Small intestine (tissue), 7 donors: ENCODE results near the gene DHCR24. TPM values are rescaled to one million over a fixed set of nuclear protein-coding genes. Genes with fewer than 3 reads are reported as not detected.

Experiments
- DNase-seq, 2 donors: peaks; one replicate each; pipeline versions ENCODE4 v3.0.0 to v3.0.0-alpha.2; 2013
- FAIRE-seq: peaks from 2 replicates; lab custom pipeline; 2012; peaks lifted over from hg19 to GRCh38; lab: Jason Lieb, UNC
- H3K27ac ChIP-seq, 3 donors: one replicate each; pipeline ENCODE4 v1.5.1; 2013; ENCODE audit warnings: low read length in 2 of 3, mild to moderate bottlenecking in 2 of 3, control low read depth in 1 of 3, inconsistent platforms in 1 of 3, low read depth in 1 of 3, moderate library complexity in 1 of 3
- H3K27me3 ChIP-seq, 3 donors: one replicate each; pipeline ENCODE4 v1.6.1; 2013; ENCODE audit warnings: low read length in 3 of 3, inconsistent platforms in 1 of 3; ENCODE audit not compliant: control insufficient read depth in 3 of 3, insufficient read depth in 3 of 3
- H3K36me3 ChIP-seq, 3 donors: one replicate each; pipeline ENCODE4 v1.6.1; 2013; ENCODE audit warnings: low read length in 3 of 3, inconsistent platforms in 1 of 3, low read depth in 1 of 3, mild to moderate bottlenecking in 1 of 3, moderate library complexity in 1 of 3; ENCODE audit not compliant: control insufficient read depth in 3 of 3, insufficient read depth in 2 of 3
- H3K4me1 ChIP-seq, 3 donors: one replicate each; pipeline ENCODE4 v1.6.1; 2013; ENCODE audit warnings: low read length in 2 of 3, inconsistent platforms in 1 of 3, low read depth in 1 of 3, mild to moderate bottlenecking in 1 of 3, moderate library complexity in 1 of 3; ENCODE audit not compliant: control insufficient read depth in 3 of 3, insufficient read depth in 2 of 3
- H3K4me3 ChIP-seq, 3 donors: one replicate each; pipeline ENCODE4 v1.5.1; 2013; ENCODE audit warnings: low read length in 3 of 3, control low read depth in 1 of 3, inconsistent platforms in 1 of 3, low read depth in 1 of 3, mild to moderate bottlenecking in 1 of 3, moderate library complexity in 1 of 3
- H3K9me3 ChIP-seq, 2 donors: one replicate each; pipeline ENCODE4 v1.6.1; 2013; ENCODE audit warnings: low read depth in 1 of 2, low read length in 1 of 2; ENCODE audit not compliant: control insufficient read depth in 2 of 2, insufficient read depth in 1 of 2
- WGBS, 3 donors: extraction: QIAGEN DNeasy Blood & Tissue Kit; methylation state at CpG; one replicate each; pipeline ENCODE4 v1.1.7; 2013; 5-methylcytosine and 5-hydroxymethylcytosine counted together
- polyA plus RNA-seq, 4 donors: library from polyadenylated mRNA; stranded (reverse) in 3 of 4; unstranded in 1 of 4; fragments of 200-250 nt in 3 of 4; fragments of 120-200 nt in 1 of 4; gene quantifications; one replicate each; pipeline versions ENCODE4 v1.2.1 to v1.2.3, GENCODE V29; 2013
- donor health status: healthy with polysubstance abuse.
- donor health status: control.
- donor health status: control.
- donor health status: Bipolar disorder and iron deficiency.
- donor health status: healthy.

DHCR24 gene
- polyA plus RNA-seq, 4 donors: 7.0 to 162 (median 30.1) TPM

- H3K27ac ChIP-seq: no peak overlapping the region
- no peaks in the 10 kb centered on the region for H3K9me3 ChIP-seq
- FAIRE-seq: no peak
- no peaks in the 10 kb centered on the region for H3K27me3 ChIP-seq
- WGBS, 3 donors: 93 to 95% (median 95%) methylated on average over 6 of the region's 6 CpGs
- no peaks in the 10 kb centered on the region for H3K4me1 ChIP-seq
- DNase-seq: no peak
- H3K36me3 ChIP-seq: peaks cover 8 to 72% (median 8%) of the 10 kb centered on the region in 3 donors
- no peak overlapping the region for H3K4me3 ChIP-seq
These were observed 37.6 kb downstream of the DHCR24 start for GRCh38 chr1:54849219-54850068.

- Histone ChIP-seq H3K27me3 (no peaks in the 10 kb centered on the region), H3K36me3 (peaks cover 1 to 62% (median 8%) of the 10 kb centered on the region in 3 donors), H3K27ac (no peak overlapping the region), H3K4me3 (no peak overlapping the region), H3K9me3 (no peaks in the 10 kb centered on the region), H3K4me1 (no peaks in the 10 kb centered on the region)
- no peak for DNase-seq
- no peak for FAIRE-seq
- WGBS, 3 donors: 90 to 91% (median 91%) methylated on average over 7 of the region's 7 CpGs
These were observed 38.7 kb downstream of the DHCR24 start for GRCh38 chr1:54848134-54848948.

- WGBS, 3 donors: 58 to 82% (median 78%) methylated on average over 9 of the region's 9 CpGs
- peak in 1 of 2 donors; percentile 32 for DNase-seq
- H3K36me3 ChIP-seq: peaks cover 0 to 55% (median 8%) of the 10 kb centered on the region in 3 donors
These were observed 40.2 kb downstream of the DHCR24 start for GRCh38 chr1:54846716-54847284.

GRCh38 chr1:54846301-54846700, 40.7 kb downstream of the DHCR24 start:
- DNase-seq (no peak), FAIRE-seq (no peak)
- Histone ChIP-seq H3K27me3 (no peaks in the 10 kb centered on the region), H3K36me3 (peaks cover 0 to 52% (median 4%) of the 10 kb centered on the region in 3 donors), H3K27ac (no peak overlapping the region), H3K4me3 (no peak overlapping the region), H3K4me1 (no peaks in the 10 kb centered on the region), H3K9me3 (no peaks in the 10 kb centered on the region)
- whole genome bisulfite sequencing, 3 donors: 96 to 98% (median 97%) methylated on average over 3 of the region's 3 CpGs

More at GRCh38 chr1:54846716-54847284, 40.2 kb downstream of the DHCR24 start:
- Histone ChIP-seq H3K4me1 (no peaks in the 10 kb centered on the region), H3K9me3 (no peaks in the 10 kb centered on the region), H3K27me3 (no peaks in the 10 kb centered on the region), H3K4me3 (no peak overlapping the region), H3K27ac (no peak overlapping the region)
- FAIRE-seq: no peak

- 81 to 87% (median 84%) methylated on average over 5 of the region's 5 CpGs for WGBS, 3 donors
- H3K27me3 ChIP-seq: no peaks in the 10 kb centered on the region
- no peaks in the 10 kb centered on the region for H3K9me3 ChIP-seq
- H3K36me3 ChIP-seq: peaks cover 0 to 49% (median 3%) of the 10 kb centered on the region in 3 donors
- no peak for FAIRE-seq
- H3K27ac ChIP-seq: no peak overlapping the region
- no peaks in the 10 kb centered on the region for H3K4me1 ChIP-seq
- H3K4me3 ChIP-seq: no peak overlapping the region
- no peak for DNase-seq
These were observed 41.2 kb downstream of the DHCR24 start for GRCh38 chr1:54845772-54846171.

- DNase-seq (no peak), FAIRE-seq (no peak)
- Histone ChIP-seq H3K4me3 (no peak overlapping the region), H3K9me3 (no peaks in the 10 kb centered on the region), H3K27me3 (no peaks in the 10 kb centered on the region), H3K27ac (no peak overlapping the region), H3K36me3 (peaks cover 0 to 40% (median 0%) of the 10 kb centered on the region in 3 donors), H3K4me1 (no peaks in the 10 kb centered on the region)
- WGBS, 3 donors: 84 to 94% (median 87%) methylated on average over 3 of the region's 3 CpGs
These were observed 42.4 kb downstream of the DHCR24 start for GRCh38 chr1:54844564-54844963.

GRCh38 chr1:54843449-54843848, 43.5 kb downstream of the DHCR24 start:
- Histone ChIP-seq H3K36me3 (peaks cover 0 to 32% (median 0%) of the 10 kb centered on the region in 3 donors), H3K4me3 (no peak overlapping the region), H3K27ac (no peak overlapping the region), H3K9me3 (no peaks in the 10 kb centered on the region), H3K4me1 (no peaks in the 10 kb centered on the region), H3K27me3 (no peaks in the 10 kb centered on the region)
- WGBS, 3 donors: 87 to 92% (median 90%) methylated on average over 5 of the region's 5 CpGs
- no peak for FAIRE-seq
- DNase-seq: no peak

GRCh38 chr1:54842963-54843362, 44.0 kb downstream of the DHCR24 start:
- Histone ChIP-seq H3K4me1 (no peaks in the 10 kb centered on the region), H3K4me3 (no peak overlapping the region), H3K27ac (no peak overlapping the region), H3K36me3 (peaks cover 0 to 30% (median 0%) of the 10 kb centered on the region in 3 donors), H3K9me3 (no peaks in the 10 kb centered on the region), H3K27me3 (no peaks in the 10 kb centered on the region)
- DNase-seq (no peak), FAIRE-seq (no peak)
- WGBS, 3 donors: 90 to 95% (median 92%) methylated on average over 9 of the region's 9 CpGs
